IMR-90 (cell line): ENCODE data around the gene PODXL. TPM values are rescaled to one million over a fixed set of nuclear protein-coding genes. Genes with fewer than 3 reads are reported as not detected.

Source experiments
- ATAC-seq: fragments of 200-7000 bp; cut with Tn5 transposase; 2 replicates; pipeline ENCODE4 v1.9.1; 2020; ENCODE audit warnings: low read depth, mild to moderate bottlenecking, moderate library complexity
- BruUV-seq: library from RNA; stranded (reverse); fragments of 400-500 nt; replicated peaks from 2 replicates; lab custom pipeline; 2021; lab: Mats Ljungman, UMichigan
- CTCF ChIA-PET: fragments of 300-600 bp; formaldehyde crosslinking; extraction: SDS; loops from one replicate; lab custom pipeline; 2021; ENCODE audit warnings: antibody characterized with exemption; lab: Yijun Ruan, JAX
- POLR2A ChIA-PET: fragments of 300-600 bp; sonication (Branson Sonifier 250); formaldehyde crosslinking; loops from one replicate; lab custom pipeline; 2022; ENCODE audit warnings: antibody characterized with exemption; ENCODE audit not compliant: unreplicated experiment; lab: Charles Lee
- DNase-seq: peaks from one replicate; pipeline ENCODE4 v3.0.0; 2013
- H2AFZ ChIP-seq: replicated peaks from 2 replicates; pipeline ENCODE3; 2013; ENCODE audit warnings: low read length, mild to moderate bottlenecking; ENCODE audit not compliant: poor library complexity
- H2AK5ac ChIP-seq: 2 replicates; pipeline ENCODE4 v1.6.1; 2013; ENCODE audit warnings: low read depth, low read length, inconsistent platforms
- H2AK9ac ChIP-seq: replicated peaks from 2 replicates; pipeline ENCODE3; 2013; ENCODE audit warnings: mild to moderate bottlenecking, low read depth, low read length, moderate library complexity; ENCODE audit not compliant: poor library complexity
- H2BK120ac ChIP-seq: 2 replicates; pipeline ENCODE4 v1.6.1; 2013; ENCODE audit warnings: low read depth, low read length, inconsistent platforms
- H2BK15ac ChIP-seq: 3 replicates; pipeline ENCODE4 v1.6.1; 2013; ENCODE audit warnings: low read depth, low read length, inconsistent platforms
- H2BK20ac ChIP-seq: 2 replicates; pipeline ENCODE4 v1.6.1; 2013; ENCODE audit warnings: low read depth, mild to moderate bottlenecking, inconsistent platforms, low read length, moderate library complexity
- H2BK5ac ChIP-seq: 2 replicates; pipeline ENCODE4 v1.6.1; 2013; ENCODE audit warnings: mild to moderate bottlenecking, low read depth, low read length, inconsistent platforms; ENCODE audit not compliant: poor library complexity, severe bottlenecking
- H3K14ac ChIP-seq: replicated peaks from 2 replicates; pipeline ENCODE4 v1.6.1; 2013; ENCODE audit warnings: low read depth, low read length, inconsistent platforms
- H3K18ac ChIP-seq: 2 replicates; pipeline ENCODE4 v1.6.1; 2013; ENCODE audit warnings: low read depth, low read length, control low read depth
- H3K23ac ChIP-seq: 2 replicates; pipeline ENCODE4 v1.6.1; 2013; ENCODE audit warnings: low read depth, low read length, inconsistent platforms
- H3K27ac ChIP-seq: 2 replicates; pipeline ENCODE4 v1.5.1; 2013; ENCODE audit warnings: mild to moderate bottlenecking, control low read depth, low read length; ENCODE audit not compliant: insufficient read depth
- H3K27me3 ChIP-seq: 2 replicates; pipeline ENCODE4 v1.6.1; 2013; ENCODE audit warnings: low read length; ENCODE audit not compliant: control insufficient read depth, insufficient read depth
- H3K36me3 ChIP-seq: 2 replicates; pipeline ENCODE4 v1.6.1; 2013; ENCODE audit warnings: low read length, mixed read lengths; ENCODE audit not compliant: control insufficient read depth, insufficient read depth
- H3K4ac ChIP-seq: 2 replicates; pipeline ENCODE4 v1.6.1; 2013; ENCODE audit warnings: low read depth, low read length, inconsistent platforms
- H3K4me1 ChIP-seq: 2 replicates; pipeline ENCODE4 v1.6.1; 2013; ENCODE audit warnings: low read length, mixed read lengths; ENCODE audit not compliant: control insufficient read depth, insufficient read depth
- H3K4me2 ChIP-seq: 2 replicates; pipeline ENCODE4 v1.6.1; 2013; ENCODE audit warnings: low read depth, mild to moderate bottlenecking, control low read depth, low read length, moderate library complexity
- H3K4me3 ChIP-seq: 2 replicates; pipeline ENCODE4 v1.5.1; 2013; ENCODE audit warnings: low read depth, mild to moderate bottlenecking, control low read depth, low read length, moderate library complexity; ENCODE audit not compliant: insufficient read depth
- H3K56ac ChIP-seq: 2 replicates; pipeline ENCODE4 v1.6.1; 2013; ENCODE audit warnings: low read length, inconsistent platforms; ENCODE audit not compliant: insufficient read depth; ENCODE audit errors: extremely low read depth
- H3K79me1 ChIP-seq, 2 experiments: 2 replicates each; pipeline ENCODE4 v1.6.1; 2013; ENCODE audit warnings: low read length in 2 of 2, inconsistent platforms in 1 of 2, low read depth in 1 of 2
- H3K9ac ChIP-seq: 2 replicates; pipeline ENCODE4 v1.6.1; 2013; ENCODE audit warnings: low read depth, low read length, control low read depth
- H3K9me1 ChIP-seq: 2 replicates; pipeline ENCODE4 v1.6.1; 2013; ENCODE audit warnings: low read length, inconsistent platforms; ENCODE audit not compliant: insufficient read depth
- H3K9me3 ChIP-seq: 2 replicates; pipeline ENCODE4 v1.6.1; 2013; ENCODE audit warnings: low read length; ENCODE audit not compliant: control insufficient read depth, insufficient read depth
- H4K20me1 ChIP-seq: 2 replicates; pipeline ENCODE4 v1.6.1; 2013; ENCODE audit warnings: low read length, inconsistent platforms; ENCODE audit not compliant: insufficient read depth
- H4K5ac ChIP-seq: 2 replicates; pipeline ENCODE4 v1.6.1; 2013; ENCODE audit warnings: mild to moderate bottlenecking, low read depth, low read length, control low read depth
- H4K8ac ChIP-seq, 2 experiments: 2 replicates each; pipeline ENCODE4 v1.6.1; 2013; ENCODE audit warnings: low read depth in 2 of 2, low read length in 2 of 2, control low read depth in 1 of 2, inconsistent platforms in 1 of 2
- H4K91ac ChIP-seq: 2 replicates; pipeline ENCODE4 v1.6.1; 2013; ENCODE audit warnings: low read depth, low read length, inconsistent platforms; ENCODE audit not compliant: insufficient read depth
- BHLHE40 ChIP-seq: fragments of 150-350 bp; IDR thresholded peaks from 2 replicates; pipeline ENCODE4 v1.6.1; 2016; ENCODE audit warnings: mild to moderate bottlenecking, low read depth, low read length
- CEBPB ChIP-seq: IDR thresholded peaks from 2 replicates; pipeline ENCODE4 v1.6.1; 2012; ENCODE audit warnings: low read depth, low read length, improper control_type of control experiment
- FOS ChIP-seq: fragments of 150-350 bp; IDR thresholded peaks from 2 replicates; pipeline ENCODE4 v1.6.1; 2016; ENCODE audit warnings: low read depth, low read length
- MAZ ChIP-seq: IDR thresholded peaks from 2 replicates; pipeline ENCODE4 v1.6.1; 2012; ENCODE audit warnings: low read depth, mild to moderate bottlenecking, low read length, improper control_type of control experiment, moderate library complexity, borderline replicate concordance
- MXI1 ChIP-seq: IDR thresholded peaks from 2 replicates; pipeline ENCODE4 v1.6.1; 2012; ENCODE audit warnings: low read depth, mild to moderate bottlenecking, low read length, moderate library complexity, borderline replicate concordance
- NFE2L2 ChIP-seq: fragments of 150-350 bp; IDR thresholded peaks from 2 replicates; pipeline ENCODE4 v1.6.1; 2016; ENCODE audit warnings: low read depth, mild to moderate bottlenecking, low read length
- RAD21 ChIP-seq: IDR thresholded peaks from 2 replicates; pipeline ENCODE4 v1.6.1; 2012; ENCODE audit warnings: low read length, improper control_type of control experiment
- RCOR1 ChIP-seq: IDR thresholded peaks from 2 replicates; pipeline ENCODE4 v1.6.1; 2012; ENCODE audit warnings: mild to moderate bottlenecking, low read length, improper control_type of control experiment; ENCODE audit not compliant: insufficient replicate concordance
- RFX5 ChIP-seq: IDR thresholded peaks from 2 replicates; pipeline ENCODE4 v1.8.0; 2012; ENCODE audit warnings: low read depth, mild to moderate bottlenecking, low read length, moderate library complexity
- WGBS, 2 experiments: methylation state at CpG; one replicate each; pipeline versions ENCODE4 v1.1.5 to v1.1.7; 2013; ENCODE audit warnings: missing lambda C conversion rate in 2 of 2; ENCODE audit not compliant: insufficient read length in 1 of 2; ENCODE audit errors: extremely low coverage in 2 of 2; 5-methylcytosine and 5-hydroxymethylcytosine counted together
- dilution Hi-C: fragments of 300-500 bp; cut with HindIII; formaldehyde crosslinking; loops from one replicate; pipeline ENCODE4 v1.14.3; 2018; ENCODE audit warnings: low sequenced_read_pairs; ENCODE audit not compliant: unreplicated experiment
- in situ Hi-C: fragments of 300-500 bp; cut with MboI; formaldehyde crosslinking; loops from 3 replicates; pipeline ENCODE4 v1.14.3; 2019; ENCODE audit warnings: low sequenced_read_pairs, inconsistent platforms, mixed read lengths
- intact Hi-C: fragments of 100-400 bp; cut with micrococcal nuclease; formaldehyde crosslinking; loops from 2 replicates; pipeline ENCODE4 v1.10.0; 2022
- polyA plus RNA-seq, 3 experiments: library from polyadenylated mRNA; depleted of rRNA; stranded (reverse); fragments of >200 nt; gene quantifications; 2 replicates each; pipeline ENCODE4 v1.2.3, GENCODE V29; 2012; ENCODE audit warnings: low replicate concordance in 1 of 3
- total RNA-seq: library from RNA; depleted of rRNA; stranded (reverse); fragments of >200 nt; gene quantifications from 2 replicates; pipeline ENCODE4 v1.2.3, GENCODE V29; 2012

Gene PODXL
- total and polyA plus RNA-seq, 2 of the 4 experiments (the other 2 are of a cell fraction) = 1.3 to 3.8 TPM

GRCh38 chr7:131562941-131563340 lies 6.5 kb upstream of the PODXL start:
- H3K4me2 ChIP-seq = no peak overlapping the region
- CTCF ChIA-PET = no interaction called here
- H3K4me1 ChIP-seq = no peaks in the 10 kb centered on the region
- no peak overlapping the region for H3K56ac ChIP-seq
- no peak overlapping the region for H2BK15ac ChIP-seq
- H3K9ac ChIP-seq = no peak overlapping the region
- H3K9me3 ChIP-seq = no peaks in the 10 kb centered on the region
- no TSS peak for BruUV-seq
- TF ChIP-seq FOS = no peak
- TF ChIP-seq RAD21 = no peak
- no peak for TF ChIP-seq RFX5
- TF ChIP-seq CEBPB = no peak
- no peak for TF ChIP-seq MXI1
- no peak for TF ChIP-seq MAZ
- no peak for TF ChIP-seq RCOR1
- no peak for TF ChIP-seq NFE2L2
- no peak for TF ChIP-seq BHLHE40
- H3K4ac ChIP-seq = no peak overlapping the region
- no peak overlapping the region for H2AK5ac ChIP-seq
- DNase-seq (peak; percentile 64), ATAC-seq (no peak)
- H3K79me1 ChIP-seq = no peaks in the 10 kb centered on the region
- H3K18ac ChIP-seq = no peak overlapping the region
- no peak overlapping the region for H3K23ac ChIP-seq
- H2BK5ac ChIP-seq = no peak overlapping the region
- H4K20me1 ChIP-seq = no peaks in the 10 kb centered on the region
- H2BK20ac ChIP-seq = no peak overlapping the region
- in situ Hi-C loops = no loop called here
- no peaks in the 10 kb centered on the region for H3K9me1 ChIP-seq
- H3K27ac ChIP-seq = no peak overlapping the region
- H3K14ac ChIP-seq = no peak overlapping the region
- intact Hi-C loops = no loop called here
- H3K36me3 ChIP-seq = no peaks in the 10 kb centered on the region
- dilution Hi-C loops = no loop called here
- no CpG with 5 or more reads among the region's 2 CpGs for WGBS, 2 experiments
- H3K27me3 ChIP-seq = peaks cover 8% of the 10 kb centered on the region; the same call in 1 of the 2 replicates
- H4K8ac ChIP-seq = no peak overlapping the region
- H4K91ac ChIP-seq = no peak overlapping the region
- H2BK120ac ChIP-seq = no peak overlapping the region
- H4K5ac ChIP-seq = no peak overlapping the region
- H2AK9ac ChIP-seq = no peak overlapping the region
- no peak overlapping the region for H2AFZ ChIP-seq
- POLR2A ChIA-PET = no interaction called here
- H3K4me3 ChIP-seq = no peak overlapping the region
